Subcutaneous adipose tissue (tissue), 4 donors: ENCODE results near the gene PCNX2. TPM values are rescaled to one million over a fixed set of nuclear protein-coding genes. Genes with fewer than 3 reads are reported as not detected.

Experiments used
- CTCF ChIP-seq: fragments of 450-650 bp; IDR thresholded peaks from one replicate; pipeline ENCODE4 v1.5.1; 2016; ENCODE audit warnings: low read depth, mild to moderate bottlenecking, control low read depth, antibody characterized with exemption, moderate library complexity
- total RNA-seq, 4 donors: library from RNA; depleted of rRNA; stranded (reverse); fragments of >200 nt; gene quantifications; one replicate each; pipeline ENCODE4 v1.1.0, GENCODE V29; 2016

Gene PCNX2
- total RNA-seq, 4 donors from 2014 or later: 13.0 to 33.1 (median 18.4) TPM

- TF ChIP-seq CTCF: no peak
These were observed 296.9 kb downstream of the PCNX2 start for GRCh38 chr1:232998646-232999045.

GRCh38 chr1:232998138-232998537 is 297.4 kb downstream of the PCNX2 start:
- TF ChIP-seq CTCF: no peak

- no peak for TF ChIP-seq CTCF
These were observed 299.4 kb downstream of the PCNX2 start for GRCh38 chr1:232996143-232996542.

GRCh38 chr1:232995189-232995588 is 300.3 kb downstream of the PCNX2 start:
- no peak for TF ChIP-seq CTCF

GRCh38 chr1:232993555-232993954 is 302.0 kb downstream of the PCNX2 start:
- no peak for TF ChIP-seq CTCF

- TF ChIP-seq CTCF: no peak
These were observed 303.3 kb downstream of the PCNX2 start for GRCh38 chr1:232992227-232992626.

GRCh38 chr1:232991238-232991637 is 304.3 kb downstream of the PCNX2 start:
- no peak for TF ChIP-seq CTCF
